ENCODE measurements around the gene WDR4.
"Not testable (repeated sequence)": the region's sequence is repeated elsewhere in the genome, so short reads cannot be mapped to it uniquely, and the experiment has no call there.

Gene WDR4
- total RNA-seq, result 8.3 to 14.5 (median 12.0) reads per million in 4 donors

GRCh38 chr21:42878993-42879787, at the start of gene WDR4:
TSS of gene WDR4 (minus strand) at chr21:42879539. CDS start at chr21:42879495, 44 bp downstream.
- peak; percentile 93 to 99 (median 94) for DNase-seq

GRCh38 chr21:42927474-42928200, 48.3 kb upstream of the WDR4 start:
- DNase-seq, result not testable (repeated sequence)

GRCh38 chr21:42925114-42925926, 46.0 kb upstream of the WDR4 start, which contains the start of gene ERVH48-1:
TSS of gene ERVH48-1 (minus strand) at chr21:42925630. CDS start at chr21:42919006, 6,624 bp downstream.
- DNase-seq, result no peak

GRCh38 chr21:42924433-42924751, 45.1 kb upstream of the WDR4 start:
- DNase-seq, result no peak

- DNase-seq, result peak; percentile 13 to 85 (median 35)
These were observed 44.5 kb upstream of the WDR4 start for GRCh38 chr21:42923553-42924432.

- DNase-seq, result no peak
These were observed 43.6 kb upstream of the WDR4 start for GRCh38 chr21:42922918-42923317.

GRCh38 chr21:42921927-42922326, 42.6 kb upstream of the WDR4 start:
- DNase-seq, result no peak

GRCh38 chr21:42918291-42918690, 39.0 kb upstream of the WDR4 start:
- DNase-seq, result no peak

GRCh38 chr21:42913476-42913875, 34.1 kb upstream of the WDR4 start:
- DNase-seq, result no peak

- DNase-seq, result not testable (repeated sequence)
These were observed 32.6 kb upstream of the WDR4 start for GRCh38 chr21:42911920-42912319.

GRCh38 chr21:42908484-42908883, 29.1 kb upstream of the WDR4 start:
- not testable (repeated sequence) for DNase-seq

- DNase-seq, result no peak
These were observed 26.9 kb upstream of the WDR4 start for GRCh38 chr21:42906233-42906632.

- no peak for DNase-seq
These were observed 25.9 kb upstream of the WDR4 start for GRCh38 chr21:42905195-42905594.

GRCh38 chr21:42903817-42904216, 24.5 kb upstream of the WDR4 start:
- DNase-seq, result no peak

GRCh38 chr21:42900446-42900845, 21.1 kb upstream of the WDR4 start:
- DNase-seq, result no peak

- peak; percentile 100 for DNase-seq
These were observed 13.8 kb upstream of the WDR4 start, which contains the start of gene NDUFV3 for GRCh38 chr21:42892931-42893755. TSS of gene NDUFV3 (plus strand) at chr21:42893309. CDS start at chr21:42893334, 25 bp downstream.

- DNase-seq, result no peak
These were observed 13.2 kb upstream of the WDR4 start for GRCh38 chr21:42892582-42892930.

- DNase-seq, result no peak
These were observed 8.0 kb upstream of the WDR4 start for GRCh38 chr21:42887326-42887725.

GRCh38 chr21:42883921-42884320, 4.6 kb upstream of the WDR4 start:
- DNase-seq, result no peak

GRCh38 chr21:42880352-42880751, 1.0 kb upstream of the WDR4 start:
- no peak for DNase-seq

- DNase-seq, result no peak
These were observed 704 bp downstream of the WDR4 start for GRCh38 chr21:42878678-42878992.

All from T-helper 1 cell (primary cell).